ENCODE measurements around the gene NRP1.

DNA sequence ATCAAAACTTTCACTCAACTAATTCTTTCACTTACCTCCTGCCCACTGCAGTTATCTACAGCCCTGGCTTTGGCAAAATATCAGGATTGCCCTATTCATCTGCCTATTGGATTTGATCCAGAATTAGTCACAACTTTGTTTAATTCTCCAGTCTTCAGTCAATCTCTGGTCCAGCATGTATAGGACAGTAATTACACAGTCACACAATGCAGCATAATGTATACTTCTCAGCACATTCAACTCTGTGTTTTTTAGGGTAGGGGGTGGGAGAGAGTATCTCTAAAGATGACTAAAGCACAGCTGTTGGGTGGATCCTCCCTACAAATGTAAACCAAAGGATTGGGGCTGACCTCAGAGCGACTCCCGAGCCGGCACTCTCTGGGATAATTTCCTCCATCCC, 17.7 kb upstream of the NRP1 start:
- TF ChIP-seq, protein P1, sequence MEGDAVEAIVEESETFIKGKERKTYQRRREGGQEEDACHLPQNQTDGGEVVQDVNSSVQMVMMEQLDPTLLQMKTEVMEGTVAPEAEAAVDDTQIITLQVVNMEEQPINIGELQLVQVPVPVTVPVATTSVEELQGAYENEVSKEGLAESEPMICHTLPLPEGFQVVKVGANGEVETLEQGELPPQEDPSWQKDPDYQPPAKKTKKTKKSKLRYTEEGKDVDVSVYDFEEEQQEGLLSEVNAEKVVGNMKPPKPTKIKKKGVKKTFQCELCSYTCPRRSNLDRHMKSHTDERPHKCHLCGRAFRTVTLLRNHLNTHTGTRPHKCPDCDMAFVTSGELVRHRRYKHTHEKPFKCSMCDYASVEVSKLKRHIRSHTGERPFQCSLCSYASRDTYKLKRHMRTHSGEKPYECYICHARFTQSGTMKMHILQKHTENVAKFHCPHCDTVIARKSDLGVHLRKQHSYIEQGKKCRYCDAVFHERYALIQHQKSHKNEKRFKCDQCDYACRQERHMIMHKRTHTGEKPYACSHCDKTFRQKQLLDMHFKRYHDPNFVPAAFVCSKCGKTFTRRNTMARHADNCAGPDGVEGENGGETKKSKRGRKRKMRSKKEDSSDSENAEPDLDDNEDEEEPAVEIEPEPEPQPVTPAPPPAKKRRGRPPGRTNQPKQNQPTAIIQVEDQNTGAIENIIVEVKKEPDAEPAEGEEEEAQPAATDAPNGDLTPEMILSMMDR (IDR thresholded peaks at IDR 0.05) = no peak
- TF ChIP-seq POLR2A (IDR thresholded peaks at IDR 0.05) = no peak
